Heart left ventricle (tissue), 16 donors: ENCODE data around the gene RPL31. TPM values are rescaled to one million over a fixed set of nuclear protein-coding genes. Genes with fewer than 3 reads are reported as not detected.

Experiments used
- ATAC-seq, 4 donors: fragments of 200-7000 bp; cut with Tn5 transposase; one replicate each; pipeline ENCODE4 v1.9.1; 2020 to 2022; ENCODE audit warnings: moderate library complexity in 4 of 4, mild to moderate bottlenecking in 3 of 4, moderate number of reproducible peaks in 1 of 4
- DNase-seq, 5 donors: peaks; one replicate each; pipeline ENCODE4 v3.0.0-alpha.2; 2020
- H3K27ac ChIP-seq, 12 donors: fragments of 200-600 bp; sonication (generic) in 4 of 12; one replicate each; pipeline versions ENCODE4 v1.5.0 to v1.8.0; 2016 to 2022; ENCODE audit warnings: mild to moderate bottlenecking in 2 of 12
- H3K27me3 ChIP-seq, 9 donors: fragments of 200-600 bp; sonication (generic) in 2 of 9; one replicate each; pipeline versions ENCODE4 v1.5.1 to v1.8.0; 2016 to 2022; ENCODE audit warnings: mild to moderate bottlenecking in 3 of 9
- H3K36me3 ChIP-seq, 9 donors: fragments of 200-600 bp; sonication (generic) in 2 of 9; one replicate each; pipeline versions ENCODE4 v1.5.0 to v1.8.0; 2018 to 2022; ENCODE audit warnings: mild to moderate bottlenecking in 2 of 9
- H3K4me1 ChIP-seq, 12 donors: fragments of 200-600 bp; sonication (generic) in 4 of 12; one replicate each; pipeline versions ENCODE4 v1.5.0 to v1.8.0; 2016 to 2022; ENCODE audit warnings: mild to moderate bottlenecking in 3 of 12
- H3K4me3 ChIP-seq, 12 donors: fragments of 200-600 bp; sonication (generic) in 4 of 12; one replicate each; pipeline versions ENCODE4 v1.5.0 to v1.8.0; 2017 to 2022; ENCODE audit warnings: mild to moderate bottlenecking in 9 of 12, moderate library complexity in 4 of 12
- H3K9me3 ChIP-seq, 12 donors: fragments of 200-600 bp; sonication (generic) in 4 of 12; one replicate each; pipeline versions ENCODE4 v1.5.0 to v1.8.0; 2016 to 2022; ENCODE audit warnings: mild to moderate bottlenecking in 1 of 12
- POLR2A ChIP-seq, 2 donors: fragments of 450-650 bp; IDR thresholded peaks; one replicate each; pipeline ENCODE4 v1.6.1; 2017; ENCODE audit warnings: antibody characterized with exemption in 2 of 2, mild to moderate bottlenecking in 2 of 2, moderate library complexity in 2 of 2
- WGBS, 4 donors: extraction: QIAGEN DNeasy Blood & Tissue Kit in 2 of 4; methylation state at CpG; one replicate each; pipeline versions ENCODE4 v1.1.5 to v1.1.7; 2013 to 2018; 5-methylcytosine and 5-hydroxymethylcytosine counted together
- intact Hi-C, 10 donors: fragments of 100-400 bp; cut with DNase I; formaldehyde crosslinking; loops; one replicate each; pipeline versions ENCODE4 v1.11.1 to v1.14.2; 2022
- polyA plus RNA-seq, 2 donors: library from polyadenylated mRNA; stranded (reverse); fragments of 200-250 nt; gene quantifications; one replicate each; pipeline ENCODE4 v1.2.3, GENCODE V29; 2013
- total RNA-seq, 9 donors: library from RNA; depleted of rRNA in 2 of 9; stranded (reverse); fragments of >200 nt in 2 of 9; fragmentation: NEBNext Ultra II Directional in 3 of 9; extraction: Animal tissue kit (Norgen Biotek cat#: 25700) in 3 of 9; gene quantifications; one replicate each; pipeline versions ENCODE4 v1.1.0 to v1.2.4, GENCODE V29; 2016 to 2023
- TF ChIP-seq, protein P1 (sequence below), 12 donors: fragments of 200-600 bp; sonication (generic) in 4 of 12; IDR thresholded peaks; one replicate each; pipeline versions ENCODE4 v1.5.0 to v1.8.0; 2018 to 2022; ENCODE audit warnings: antibody characterized with exemption in 12 of 12, mild to moderate bottlenecking in 5 of 12
- donor health status: ischemic (EF 13 %, LVEDD 7.1; RV severe dilation, severe dysfunction).
- donor health status: healthy with polysubstance abuse.
- donor health status: DM: no; HTN: yes; CAD: no.
- donor health status: DM: no; HTN: no; CAD: no.
- donor health status: ischemic (EF 25% LVEDD 6.9; RV normal size, moderate dysfunction).
- donor health status: ischemic (EF 25% LVEDD 5.7; RV mildly dilated, moderate dysfunction).
- donor health status: healthy.
- donor health status: DM: yes; HTN: yes; CAD: no.
- donor health status: ischemic (EF 35%, LVEDD 5.7; RV mildly dilated, moderate dysfunction).
- donor health status: nonischemic (EF 11% LVEDD 7.7; RV severe dilation, severe dysfunction).
- donor health status: DM: yes; HTN: yes; CAD: no.
- donor health status: PGD.
- donor health status: ischemic (EF 29% LVEDD 5.4; RV normal size, mild dysfunction).
- donor health status: nonischemic (EF 23%, LVEDD 6.1; RV moderate dilation, normal function).

The RPL31 gene
- total and polyA plus RNA-seq, 11 donors, result 383 to 3,831 (median 752) TPM

DNA sequence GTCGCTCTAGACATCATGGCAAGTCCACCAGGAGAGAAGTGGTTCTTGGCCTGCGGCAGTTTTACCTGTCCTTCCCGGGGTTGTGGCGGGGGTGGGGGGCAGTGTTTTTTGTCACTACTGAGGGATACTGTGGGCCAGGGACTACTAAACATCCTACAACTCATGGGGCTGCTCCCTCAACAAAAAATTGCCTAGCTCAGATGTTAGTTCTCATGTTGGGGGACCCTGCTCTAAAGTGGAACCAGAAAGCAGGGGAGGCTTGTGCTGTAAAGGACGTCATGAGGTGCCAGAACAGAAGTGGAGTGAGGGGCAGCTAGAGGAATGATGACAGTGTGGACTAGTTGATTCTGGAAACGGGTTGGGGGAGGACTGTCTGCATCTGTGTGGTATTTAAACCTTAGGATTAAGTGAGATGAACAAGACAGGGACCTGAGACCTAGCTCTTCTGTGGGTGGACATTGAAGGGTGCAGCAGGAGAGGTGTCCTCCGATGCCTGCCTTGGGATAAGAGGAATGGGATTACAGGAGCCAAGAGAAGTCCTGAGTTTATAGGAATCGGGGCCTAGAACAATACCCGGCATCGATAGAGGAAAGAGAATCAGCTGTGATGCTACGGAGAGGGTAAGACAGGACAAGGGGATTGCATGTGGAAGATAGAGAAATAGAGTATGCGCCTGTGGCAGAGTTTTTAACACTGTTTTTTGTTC, 2.7 kb downstream of the RPL31 start:
- Histone ChIP-seq H3K27me3 (no peaks in the 10 kb centered on the region), H3K27ac (no peak overlapping the region), H3K4me1 (peaks cover 4 to 31% (median 17%) of the 10 kb centered on the region in 12 donors), H3K9me3 (no peaks in the 10 kb centered on the region), H3K4me3 (no peak overlapping the region), H3K36me3 (peaks cover 0 to 67% (median 64%) of the 10 kb centered on the region in 9 donors)
- DNase-seq (no peak), ATAC-seq (no peak)
- TF ChIP-seq POLR2A (IDR thresholded peaks at IDR 0.05), result no peak
- 88 to 94% (median 92%) methylated on average over 12 of the region's 12 CpGs for WGBS, 4 donors
- intact Hi-C loops, result no loop called here

DNA sequence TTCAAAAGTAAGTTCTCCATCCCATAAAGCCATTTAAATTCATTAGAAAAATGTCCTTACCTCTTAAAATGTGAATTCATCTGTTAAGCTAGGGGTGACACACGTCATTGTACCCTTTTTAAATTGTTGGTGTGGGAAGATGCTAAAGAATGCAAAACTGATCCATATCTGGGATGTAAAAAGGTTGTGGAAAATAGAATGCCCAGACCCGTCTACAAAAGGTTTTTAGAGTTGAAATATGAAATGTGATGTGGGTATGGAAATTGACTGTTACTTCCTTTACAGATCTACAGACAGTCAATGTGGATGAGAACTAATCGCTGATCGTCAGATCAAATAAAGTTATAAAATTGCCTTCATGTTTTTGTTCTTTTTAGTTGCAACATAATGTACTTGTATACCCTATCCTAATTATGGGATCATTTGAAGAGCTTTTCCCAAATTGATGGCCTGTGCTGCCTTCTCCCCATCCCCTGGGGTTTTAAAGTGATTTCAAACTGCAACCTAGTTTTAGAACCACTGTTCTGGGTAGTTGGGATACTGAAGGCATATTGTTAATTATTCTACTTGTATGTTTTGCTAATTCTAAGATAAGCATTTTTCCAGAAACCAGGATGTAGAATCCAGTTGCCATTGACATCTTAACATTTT, 4.1 kb downstream of the RPL31 start:
- Histone ChIP-seq H3K4me1 (peaks cover 4 to 31% (median 17%) of the 10 kb centered on the region in 12 donors), H3K27me3 (no peaks in the 10 kb centered on the region), H3K27ac (no peak overlapping the region), H3K4me3 (no peak overlapping the region), H3K36me3 (peaks cover 0 to 81% (median 78%) of the 10 kb centered on the region in 9 donors), H3K9me3 (no peaks in the 10 kb centered on the region)
- intact Hi-C loops, result no loop called here
- ATAC-seq (no peak), DNase-seq (no peak)
- TF ChIP-seq POLR2A (IDR thresholded peaks at IDR 0.05), result no peak
- TF ChIP-seq, protein P1, sequence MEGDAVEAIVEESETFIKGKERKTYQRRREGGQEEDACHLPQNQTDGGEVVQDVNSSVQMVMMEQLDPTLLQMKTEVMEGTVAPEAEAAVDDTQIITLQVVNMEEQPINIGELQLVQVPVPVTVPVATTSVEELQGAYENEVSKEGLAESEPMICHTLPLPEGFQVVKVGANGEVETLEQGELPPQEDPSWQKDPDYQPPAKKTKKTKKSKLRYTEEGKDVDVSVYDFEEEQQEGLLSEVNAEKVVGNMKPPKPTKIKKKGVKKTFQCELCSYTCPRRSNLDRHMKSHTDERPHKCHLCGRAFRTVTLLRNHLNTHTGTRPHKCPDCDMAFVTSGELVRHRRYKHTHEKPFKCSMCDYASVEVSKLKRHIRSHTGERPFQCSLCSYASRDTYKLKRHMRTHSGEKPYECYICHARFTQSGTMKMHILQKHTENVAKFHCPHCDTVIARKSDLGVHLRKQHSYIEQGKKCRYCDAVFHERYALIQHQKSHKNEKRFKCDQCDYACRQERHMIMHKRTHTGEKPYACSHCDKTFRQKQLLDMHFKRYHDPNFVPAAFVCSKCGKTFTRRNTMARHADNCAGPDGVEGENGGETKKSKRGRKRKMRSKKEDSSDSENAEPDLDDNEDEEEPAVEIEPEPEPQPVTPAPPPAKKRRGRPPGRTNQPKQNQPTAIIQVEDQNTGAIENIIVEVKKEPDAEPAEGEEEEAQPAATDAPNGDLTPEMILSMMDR (IDR thresholded peaks at IDR 0.05), result no peak
- 72 to 74% (median 73%) methylated on average over 4 of the region's 4 CpGs for WGBS, 4 donors

DNA sequence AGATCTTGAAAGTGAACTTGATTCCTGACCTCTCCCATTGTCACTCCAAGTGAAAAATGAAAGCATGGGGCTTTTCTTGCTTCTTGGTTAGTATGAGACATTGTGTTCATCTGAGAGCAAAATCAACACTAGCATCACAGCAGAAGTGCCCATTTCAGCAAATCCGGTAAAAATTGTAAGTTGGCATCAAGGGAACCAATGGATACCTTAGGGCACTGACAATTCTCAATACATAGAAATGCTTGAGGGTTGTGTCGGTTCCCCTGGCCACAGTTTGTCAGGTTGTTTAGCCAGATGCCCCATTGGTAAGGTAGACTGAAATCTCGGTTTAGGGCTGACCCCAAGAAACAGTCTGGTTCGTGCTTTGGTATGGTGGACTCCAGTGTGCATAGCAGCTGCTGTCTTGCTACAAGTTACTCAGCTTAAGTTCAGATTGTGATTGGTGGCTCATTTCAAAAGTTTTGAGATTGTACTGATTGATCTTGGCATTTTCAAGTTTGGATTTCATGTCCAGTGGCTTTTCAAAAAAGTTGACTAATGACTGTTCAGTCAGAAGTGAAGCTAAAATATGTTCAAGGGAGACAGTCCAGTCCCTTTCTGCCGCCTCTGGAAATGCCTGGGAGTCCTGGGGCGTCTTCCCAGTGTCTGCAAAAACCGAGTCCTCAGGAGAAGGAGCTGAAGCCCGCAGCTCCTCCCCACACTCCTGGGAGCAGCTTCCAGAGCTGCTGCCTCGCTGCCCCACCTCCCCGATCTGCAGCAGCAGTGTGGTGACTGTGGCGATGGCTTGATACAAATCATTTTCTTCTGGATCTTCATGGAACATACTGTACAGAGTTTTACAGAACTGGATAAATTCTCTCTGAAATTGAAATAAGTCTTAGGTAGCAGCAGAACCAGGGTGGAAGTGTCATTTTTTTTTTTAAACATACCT, 5.6 kb downstream of the RPL31 start:
- no peak overlapping the region for H3K27ac ChIP-seq
- no peak for ATAC-seq
- H3K9me3 ChIP-seq, result no peaks in the 10 kb centered on the region
- peaks cover 0 to 95% (median 84%) of the 10 kb centered on the region in 9 donors for H3K36me3 ChIP-seq
- no peak for TF ChIP-seq POLR2A (IDR thresholded peaks at IDR 0.05)
- TF ChIP-seq, protein P1 (IDR thresholded peaks at IDR 0.05), result no peak
- H3K4me3 ChIP-seq, result no peak overlapping the region
- H3K27me3 ChIP-seq, result no peaks in the 10 kb centered on the region
- intact Hi-C loops, result no loop called here
- no peak for DNase-seq
- WGBS, 4 donors, result 70 to 75% (median 71%) methylated on average over 11 of the region's 11 CpGs
- peaks cover 0 to 24% (median 16%) of the 10 kb centered on the region in 12 donors for H3K4me1 ChIP-seq

DNA sequence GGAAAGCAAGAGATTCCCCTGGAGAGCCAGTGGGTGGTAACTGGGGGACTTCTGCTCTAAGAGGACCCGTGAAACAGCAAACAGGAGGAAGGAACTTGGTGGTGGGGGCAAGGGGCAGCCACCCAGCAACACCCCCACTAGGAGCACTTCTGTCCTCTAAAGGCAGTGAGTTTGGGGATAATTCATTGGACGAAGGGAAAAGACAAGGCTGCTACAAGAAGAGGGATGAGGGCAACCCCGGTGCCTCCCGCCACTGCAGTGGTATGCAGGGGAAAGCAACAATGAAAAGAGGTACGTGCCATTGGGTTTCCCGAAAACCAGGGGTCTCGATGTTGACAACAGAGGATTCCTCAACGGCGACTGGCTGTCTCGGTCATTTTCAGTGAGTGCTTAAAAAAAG, 9.1 kb downstream of the RPL31 start:
- intact Hi-C loops, result loop anchor here in 7 of 10 donors (5.0 to 10.0 kb wide), 3 partner anchors 141 to 196 kb away; partner anchors contain the start of gene TBC1D8 (in 1 of the 7)
- no peak for TF ChIP-seq POLR2A (IDR thresholded peaks at IDR 0.05)
- TF ChIP-seq, protein P1 (IDR thresholded peaks at IDR 0.05), result no peak
- ATAC-seq (no peak), DNase-seq (no peak)
- Histone ChIP-seq H3K36me3 (peaks cover 0 to 87% (median 57%) of the 10 kb centered on the region in 9 donors), H3K27ac (no peak overlapping the region), H3K9me3 (no peaks in the 10 kb centered on the region), H3K27me3 (no peaks in the 10 kb centered on the region), H3K4me1 (peaks cover 0 to 8% (median 0%) of the 10 kb centered on the region in 12 donors), H3K4me3 (no peak overlapping the region)
- 85 to 89% (median 87%) methylated on average over 10 of the region's 10 CpGs for WGBS, 4 donors
